Fibroblast of gingiva (primary cell): ENCODE results near the gene PLVAP.

Experiments
- DNase-seq: peaks from one replicate; pipeline ENCODE4 v3.0.0-alpha.2; 2011; ENCODE audit warnings: low read depth

Gene PLVAP

DNA sequence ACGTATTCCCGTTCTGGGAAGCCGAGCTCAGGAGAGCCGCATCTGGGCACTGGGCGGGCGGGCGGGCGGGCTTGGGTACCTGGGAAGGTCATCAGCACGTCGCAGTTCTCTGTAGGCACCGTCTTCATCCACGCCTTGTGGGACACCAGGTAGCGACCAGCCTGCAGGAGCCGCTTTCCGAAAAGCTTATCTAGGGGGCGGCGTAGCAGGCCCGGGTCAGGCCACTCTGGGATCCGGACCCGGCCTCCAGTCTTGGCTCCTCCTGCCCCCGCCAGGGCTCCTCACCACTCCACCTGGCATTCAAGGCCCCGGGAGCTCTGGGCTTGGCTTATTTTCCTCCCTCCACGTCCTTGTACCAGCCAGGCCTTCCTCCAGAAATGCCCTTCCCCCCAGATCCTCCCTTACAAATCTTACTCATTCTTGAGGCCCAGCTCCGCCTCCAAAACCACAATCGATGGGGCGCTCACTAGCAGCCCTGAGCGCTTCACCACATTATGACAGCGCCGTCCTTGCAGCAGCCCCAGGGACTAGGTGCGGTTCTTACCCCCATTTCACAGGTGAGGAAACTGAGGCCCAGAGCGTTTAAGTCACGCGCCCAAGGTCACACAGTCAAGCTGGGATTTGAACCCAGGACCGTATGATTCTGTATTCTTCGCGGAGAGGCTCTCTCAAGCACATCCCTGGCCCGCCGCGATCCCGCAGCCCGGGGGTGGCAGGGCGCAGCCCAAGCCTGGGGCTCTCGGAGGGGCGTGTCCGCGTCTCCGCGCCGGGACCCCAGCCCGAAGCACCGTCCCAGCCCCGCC is 43.3 kb downstream of the PLVAP start:
- peak; percentile 78 for DNase-seq

GRCh38 chr19:17332677-17333581 is 44.2 kb downstream of the PLVAP start:
- peak; percentile 41 for DNase-seq

GRCh38 chr19:17332360-17332676 is 44.8 kb downstream of the PLVAP start:
- DNase-seq = no peak

DNA sequence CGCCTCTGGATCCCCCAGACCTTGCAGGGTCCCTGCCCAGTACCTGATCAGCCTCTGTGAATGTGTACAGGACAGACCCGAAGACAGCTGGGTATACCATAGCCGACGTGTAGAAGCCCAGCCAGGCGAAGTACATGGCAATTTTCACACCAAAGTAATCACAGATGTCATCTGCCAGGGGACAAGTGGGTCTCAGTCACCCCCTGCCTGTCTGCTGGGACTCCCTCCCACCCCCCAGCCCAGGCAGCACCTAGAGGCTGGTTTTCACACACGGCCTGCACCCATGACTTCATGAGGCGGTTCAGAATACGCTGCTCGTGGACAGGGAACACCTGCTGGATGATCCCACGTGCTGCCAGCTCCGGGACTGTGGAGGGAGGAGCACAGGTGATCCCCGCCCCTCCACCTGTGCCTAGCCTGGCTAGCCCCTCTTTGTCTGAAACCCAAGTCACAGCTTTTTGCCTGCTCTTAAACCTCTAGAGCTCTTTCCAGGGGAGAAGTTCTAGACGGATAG is 46.0 kb downstream of the PLVAP start:
- DNase-seq = no peak

- DNase-seq = no peak
Observed at GRCh38 chr19:17330262-17331044, 46.7 kb downstream of the PLVAP start.

DNA sequence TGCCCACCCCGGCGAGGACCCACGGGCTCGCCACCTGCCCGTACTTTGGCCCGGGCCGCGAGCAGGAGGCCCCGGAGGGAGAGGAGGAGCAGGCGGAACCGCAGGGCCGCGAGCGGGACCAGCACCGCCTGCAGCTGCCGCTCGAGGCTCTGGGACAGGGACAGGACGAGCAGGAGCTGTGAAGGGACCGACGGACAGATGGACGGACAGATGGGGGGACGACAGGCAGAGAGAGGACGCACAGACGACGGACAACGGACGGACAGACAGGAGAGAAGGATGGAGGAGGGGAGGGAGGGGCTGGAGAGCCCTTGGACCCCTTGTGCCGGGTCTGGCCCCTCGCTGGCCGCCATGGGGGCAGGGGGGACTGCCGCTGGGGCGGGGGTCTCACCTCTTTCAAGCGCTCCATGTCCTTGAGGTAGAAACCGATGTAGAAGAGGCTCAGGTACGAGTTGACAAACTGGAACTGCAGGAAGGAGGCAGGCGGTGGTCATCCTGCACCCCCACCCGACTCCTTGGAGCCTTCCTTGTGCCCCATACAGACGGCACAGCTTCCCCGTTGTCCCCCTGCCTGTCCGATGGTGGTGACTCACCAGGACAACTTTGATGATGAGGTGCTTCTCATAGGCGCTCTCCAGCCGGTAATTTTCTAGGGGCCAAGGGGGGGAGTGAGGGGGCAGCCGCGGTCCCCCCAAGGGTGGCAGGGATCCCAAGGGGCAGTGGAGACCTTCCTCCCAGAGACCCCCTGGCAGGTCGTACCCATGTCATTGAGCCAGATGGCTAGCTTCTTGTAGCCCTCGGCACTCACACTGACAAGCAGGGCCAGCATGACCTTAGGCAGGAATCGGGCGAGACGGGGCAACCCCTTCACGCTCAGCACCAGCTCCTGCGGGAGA is 47.5 kb downstream of the PLVAP start:
- no peak for DNase-seq

- no peak for DNase-seq
Observed at GRCh38 chr19:17328517-17329365, 48.4 kb downstream of the PLVAP start.

DNA sequence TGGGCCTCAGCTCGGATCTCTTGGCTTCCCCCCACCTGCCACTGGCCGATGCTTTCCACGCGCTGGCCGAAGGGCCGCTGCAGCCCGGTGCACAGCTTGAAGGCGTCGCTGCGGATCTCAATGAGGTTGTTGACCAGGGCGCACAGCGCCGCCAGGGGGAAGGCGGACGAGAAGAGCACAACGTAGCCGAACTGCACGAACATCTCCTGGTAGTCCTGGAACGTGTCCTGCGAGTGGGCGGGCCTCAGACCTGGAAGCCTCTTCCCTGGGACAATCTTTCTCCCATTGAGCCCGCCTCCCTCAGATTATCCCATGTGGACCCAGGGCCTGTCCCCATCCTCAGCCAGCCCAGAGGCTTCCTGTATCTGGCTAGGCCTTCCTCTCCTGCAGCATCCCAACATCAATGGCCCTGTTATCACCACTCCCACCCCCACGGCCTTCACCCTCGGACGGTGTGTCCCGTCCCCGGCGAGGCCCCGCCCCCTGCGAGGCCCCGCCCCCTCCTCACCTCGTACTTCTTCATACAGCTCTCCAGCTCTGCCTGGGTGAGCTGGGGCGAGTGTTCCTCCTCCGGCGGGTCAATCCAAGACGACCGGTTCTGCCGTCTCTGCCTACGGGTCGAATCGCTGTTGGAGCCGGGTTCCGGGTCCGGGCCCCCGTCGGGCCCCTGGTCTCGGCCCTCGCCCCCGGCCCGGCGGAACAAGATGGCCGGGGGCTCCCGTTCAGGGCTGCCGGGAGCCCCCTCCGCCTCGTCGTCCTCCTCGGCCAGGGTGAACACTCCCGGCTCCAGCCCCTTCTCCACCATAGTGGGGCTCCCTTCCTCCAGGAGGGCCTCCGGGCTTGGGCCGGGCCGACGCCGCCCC is 49.3 kb downstream of the PLVAP start:
- no peak for DNase-seq

- DNase-seq = no peak
Observed at GRCh38 chr19:17327068-17327653, 50.0 kb downstream of the PLVAP start.

GRCh38 chr19:17326595-17326966 is 50.6 kb downstream of the PLVAP start:
- peak; percentile 27 for DNase-seq

DNA sequence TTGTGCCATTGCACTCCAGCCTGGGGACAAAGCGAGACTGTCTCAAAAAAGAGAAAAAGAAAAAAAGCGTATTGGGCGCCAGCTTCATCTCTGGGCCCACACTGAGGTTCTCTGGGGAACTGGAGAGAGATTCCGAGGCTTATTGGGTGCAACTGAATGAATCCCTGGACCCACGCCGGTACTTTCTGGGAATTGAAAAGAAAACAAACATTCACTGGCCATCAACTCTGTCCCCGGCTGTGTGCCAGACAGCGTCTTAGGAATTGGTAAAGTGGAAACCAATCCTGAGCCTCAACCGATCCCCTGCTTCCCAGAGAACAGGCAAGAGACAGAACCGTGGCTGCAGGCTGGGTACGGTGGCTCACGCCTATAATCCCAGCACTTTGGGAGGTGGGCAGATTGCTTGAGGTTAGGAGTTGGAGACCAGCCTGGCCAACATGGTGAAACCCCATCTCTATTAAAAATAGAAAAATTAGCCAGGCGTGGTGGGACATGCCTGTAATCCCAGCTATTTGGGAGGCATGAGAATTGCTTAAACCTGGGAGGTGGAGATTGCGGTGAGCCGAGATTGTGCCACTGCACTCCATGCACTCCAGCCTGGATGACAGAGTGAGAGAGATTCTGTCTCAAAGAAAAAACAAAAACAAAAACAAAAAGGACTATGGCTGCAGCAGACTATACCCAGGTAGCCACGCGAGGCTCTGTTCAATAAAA is 51.1 kb downstream of the PLVAP start:
- DNase-seq = peak; percentile 89

GRCh38 chr19:17325133-17325532 is 52.0 kb downstream of the PLVAP start:
- DNase-seq = no peak

- no peak for DNase-seq
Observed at GRCh38 chr19:17324357-17325114, 52.6 kb downstream of the PLVAP start.

DNA sequence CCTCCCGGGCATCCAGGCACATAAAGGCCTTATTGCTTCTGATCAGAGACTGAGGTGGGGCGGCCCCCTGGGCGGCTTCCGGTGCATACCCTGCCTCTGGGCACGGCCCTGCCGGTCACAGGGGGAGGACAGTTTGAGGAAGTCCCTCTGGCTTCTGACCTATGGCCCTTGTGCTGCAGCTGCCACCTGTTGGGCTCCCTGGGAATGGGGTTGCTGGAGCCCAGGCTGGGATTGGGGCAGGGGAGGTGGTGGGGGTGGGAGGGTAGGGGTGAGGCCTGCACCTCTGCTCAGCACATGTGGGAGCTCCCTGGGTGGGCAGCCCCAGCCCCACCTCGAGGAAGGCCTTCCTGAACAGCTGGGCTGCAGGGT is 53.2 kb downstream of the PLVAP start:
- DNase-seq = no peak

- DNase-seq = no peak
Observed at GRCh38 chr19:17323300-17323963, 53.7 kb downstream of the PLVAP start.

DNA sequence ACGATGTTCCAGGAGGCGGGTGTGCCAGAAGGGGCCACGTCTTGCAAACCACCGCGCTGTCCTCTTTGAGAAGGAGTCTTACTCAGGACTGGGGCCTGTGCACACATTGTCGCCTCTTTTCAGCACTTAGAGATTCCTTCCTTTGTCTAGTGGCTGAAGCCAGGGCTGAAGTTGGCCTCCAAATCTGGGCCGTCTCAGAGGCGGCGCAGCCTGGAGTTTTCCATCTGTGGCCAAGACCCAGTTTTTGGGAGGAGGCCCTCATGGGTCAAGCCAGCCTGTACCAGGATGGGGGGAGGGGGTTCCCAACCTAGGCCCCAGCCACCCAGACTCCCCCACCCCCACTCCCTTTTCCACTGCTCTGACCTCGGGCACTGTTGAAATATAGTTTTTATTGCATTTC is 54.3 kb downstream of the PLVAP start:
- peak; percentile 23 for DNase-seq
